ENCODE results near the gene KIF4A. TPM values are rescaled to one million over a fixed set of nuclear protein-coding genes. Genes with fewer than 3 reads are reported as not detected.
A peak's percentile ranks its signal among the peaks of the same experiment; 100 is the strongest.

Gene KIF4A
- total RNA-seq, 1 donor from 2014 or later, result 2.9 TPM

DNA sequence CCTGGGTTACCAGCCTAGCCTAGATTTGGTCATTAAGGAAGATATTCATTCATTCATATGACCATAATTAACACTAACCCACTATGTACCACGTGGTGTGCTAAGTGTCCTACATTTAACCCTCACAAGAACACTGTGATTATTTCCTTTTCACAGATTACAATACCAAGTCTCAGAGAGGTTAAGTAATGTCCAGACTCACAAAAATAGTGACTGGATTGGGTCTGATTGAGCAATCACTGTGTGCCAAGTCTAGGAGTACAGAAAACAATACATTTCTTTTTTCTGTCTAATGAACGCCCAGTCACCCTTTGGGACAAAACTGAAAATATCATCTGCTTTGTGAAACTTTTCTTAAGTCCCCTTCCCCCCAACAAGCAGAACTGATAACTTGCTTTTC lies 147.1 kb downstream of the KIF4A start:
- FAIRE-seq (no peak), DNase-seq (ENCODE audit: low spot score in 2 of 2) (no peak)

DNA sequence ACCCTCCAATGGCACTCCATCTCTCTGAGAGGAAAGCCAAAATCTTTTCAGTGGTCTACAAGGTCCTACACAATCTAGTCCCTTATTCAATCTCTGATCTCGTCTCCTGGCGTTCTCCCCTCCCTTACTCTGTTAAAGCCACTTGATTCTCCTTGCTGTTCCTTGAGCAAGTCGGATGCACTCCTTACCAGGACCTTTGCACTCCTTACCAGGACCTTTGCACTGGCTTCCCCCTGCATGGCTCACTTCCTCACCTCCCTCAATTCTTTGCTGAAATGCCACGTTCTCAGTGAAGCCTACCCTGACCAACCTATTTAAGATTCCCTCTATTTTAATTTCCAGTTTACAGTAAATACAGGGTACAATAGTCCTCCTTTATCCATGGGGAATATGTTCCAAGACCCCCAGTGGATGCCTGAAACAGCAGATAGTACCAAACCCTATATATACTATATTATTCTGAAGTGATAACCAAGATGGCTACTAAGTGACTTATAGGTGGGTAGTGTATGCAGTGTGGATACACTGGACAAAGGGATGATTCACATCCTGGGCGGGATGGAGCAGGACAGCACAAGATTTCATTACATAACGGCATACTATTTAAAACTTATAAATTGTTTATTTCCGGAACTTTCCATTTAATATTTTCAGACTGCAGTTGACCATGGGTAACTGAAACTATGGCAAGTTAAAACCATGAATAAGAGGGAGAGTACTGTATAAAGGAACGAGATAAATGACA lies 148.2 kb downstream of the KIF4A start:
- DNase-seq (ENCODE audit: low spot score in 2 of 2) (no peak), FAIRE-seq (no peak)

DNA sequence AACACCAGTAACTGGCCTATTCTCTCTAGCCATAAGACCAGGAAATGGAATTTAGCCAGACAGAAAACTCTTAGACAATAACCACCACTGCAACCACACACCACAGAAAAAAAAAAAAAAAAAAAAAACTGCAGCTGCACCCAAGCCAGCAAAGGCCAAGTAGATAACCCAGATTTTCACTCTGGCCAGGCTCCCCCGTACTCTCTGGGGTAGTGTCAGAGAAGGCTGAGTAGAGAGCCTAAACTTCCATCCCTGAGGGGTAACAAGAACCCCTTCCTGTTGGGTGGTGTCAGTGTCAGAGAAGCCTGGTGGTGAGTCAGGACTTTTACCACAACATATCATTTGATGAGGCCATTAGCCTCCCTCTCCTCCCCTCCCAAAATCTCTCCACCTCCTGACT lies 149.1 kb downstream of the KIF4A start:
- no peak for DNase-seq (ENCODE audit: low spot score in 2 of 2)
- FAIRE-seq, result no peak

DNA sequence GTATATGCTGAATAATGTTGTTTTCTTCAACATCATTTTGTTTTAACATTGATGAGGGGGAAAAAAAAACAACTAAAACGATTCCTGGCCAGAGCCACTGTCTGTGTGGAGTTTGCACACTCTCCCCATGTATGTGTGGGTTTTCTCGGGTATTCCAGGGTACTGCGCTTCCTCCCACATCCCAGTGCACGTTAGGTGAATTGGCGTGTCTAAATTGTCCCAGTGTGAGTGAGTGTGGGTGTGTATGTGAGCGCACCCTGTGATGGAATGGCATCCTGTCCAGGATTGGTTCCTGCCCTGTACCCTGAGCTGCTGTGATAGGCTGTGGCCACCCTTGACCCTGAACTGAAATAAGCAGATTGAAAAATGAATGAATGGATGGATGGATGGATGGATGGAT lies 152.3 kb downstream of the KIF4A start:
- FAIRE-seq (no peak), DNase-seq (ENCODE audit: low spot score in 2 of 2) (no peak)

DNA sequence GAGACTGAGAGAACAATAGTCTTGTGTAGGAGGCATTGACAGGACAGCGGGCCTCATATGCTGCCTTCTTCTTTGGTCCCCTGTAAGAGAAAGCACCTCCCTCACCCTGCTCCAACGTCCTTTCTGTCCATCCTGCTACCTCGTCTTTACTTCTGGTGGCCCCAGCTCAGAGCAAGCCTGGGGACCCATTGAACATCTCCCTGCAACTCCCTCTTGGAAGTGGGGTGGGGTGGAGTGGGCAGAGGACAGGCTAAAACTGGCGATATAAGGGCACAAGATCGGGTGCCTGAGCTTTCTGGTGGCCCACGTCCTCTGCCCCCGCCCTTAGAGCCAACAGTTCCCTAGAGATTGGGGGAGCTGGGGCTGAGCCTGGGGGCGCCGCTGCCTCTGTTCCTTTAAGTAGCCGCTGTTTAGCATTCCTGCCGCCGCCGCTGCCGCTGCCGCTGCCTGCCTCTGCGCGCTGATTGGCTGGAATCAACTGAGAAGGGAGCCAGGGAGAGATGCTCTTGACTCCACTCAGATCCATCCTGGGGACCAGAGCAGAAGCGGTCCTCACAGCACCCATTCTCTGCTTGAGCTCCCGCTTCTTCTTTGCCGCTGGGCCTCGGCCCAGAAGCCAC lies 154.5 kb downstream of the KIF4A start, which contains the start of gene DLG3:
DLG3 (plus strand) TSS at position 510 of the 620 bp plus-strand sequence. CDS start 367 bp downstream, outside the sequence.
- FAIRE-seq, result no peak

DNA sequence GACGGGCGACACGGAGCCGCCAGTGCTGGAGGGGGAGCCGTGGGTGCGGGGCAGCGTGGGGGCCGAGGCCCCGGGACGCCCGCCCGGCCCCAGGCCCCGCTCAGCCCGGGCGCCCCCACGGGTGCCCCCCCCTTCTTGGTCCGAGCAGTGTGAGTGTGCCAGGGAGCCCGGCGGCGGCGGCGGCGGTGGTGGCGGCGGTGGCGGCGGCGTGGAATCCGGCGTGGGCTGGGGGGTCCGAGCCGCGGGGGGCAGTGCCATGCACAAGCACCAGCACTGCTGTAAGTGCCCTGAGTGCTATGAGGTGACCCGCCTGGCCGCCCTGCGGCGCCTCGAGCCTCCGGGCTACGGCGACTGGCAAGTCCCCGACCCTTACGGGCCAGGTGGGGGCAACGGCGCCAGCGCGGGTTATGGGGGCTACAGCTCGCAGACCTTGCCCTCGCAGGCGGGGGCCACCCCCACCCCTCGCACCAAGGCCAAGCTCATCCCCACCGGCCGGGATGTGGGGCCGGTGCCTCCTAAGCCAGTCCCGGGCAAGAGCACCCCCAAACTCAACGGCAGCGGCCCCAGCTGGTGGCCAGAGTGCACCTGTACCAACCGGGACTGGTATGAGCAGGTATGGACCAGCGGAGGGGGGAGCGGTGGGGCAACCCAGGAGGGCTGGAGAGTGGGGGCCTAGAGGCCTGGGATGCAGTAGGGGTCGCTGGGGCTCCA lies 155.2 kb downstream of the KIF4A start:
- FAIRE-seq (no peak), DNase-seq (ENCODE audit: low spot score in 2 of 2) (no peak)

More for the DNA sequence above, 154.5 kb downstream of the KIF4A start, which contains the start of gene DLG3:
- no peak for DNase-seq (ENCODE audit: low spot score in 2 of 2)

DNA sequence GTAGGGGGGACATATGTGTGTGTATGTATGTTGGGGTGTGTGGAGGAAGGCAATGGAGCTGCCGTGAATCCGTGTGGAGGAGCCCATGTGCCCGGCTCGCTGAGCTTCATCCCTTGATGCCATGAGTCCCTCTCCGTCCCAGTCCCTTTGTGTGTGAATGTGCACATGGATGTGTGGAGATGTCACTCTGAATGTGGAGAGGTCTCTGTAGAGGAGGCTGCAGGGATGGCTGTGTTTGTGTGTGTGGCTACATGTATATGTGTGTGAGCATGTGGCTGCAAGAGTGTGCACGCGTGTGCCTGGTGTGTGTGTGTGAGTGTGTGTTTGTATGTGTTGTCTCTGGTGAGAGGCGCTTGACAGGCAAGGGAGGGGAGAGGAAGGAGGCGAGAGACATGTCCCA lies 156.0 kb downstream of the KIF4A start:
- DNase-seq (ENCODE audit: low spot score in 2 of 2) (no peak), FAIRE-seq (no peak)

DNA sequence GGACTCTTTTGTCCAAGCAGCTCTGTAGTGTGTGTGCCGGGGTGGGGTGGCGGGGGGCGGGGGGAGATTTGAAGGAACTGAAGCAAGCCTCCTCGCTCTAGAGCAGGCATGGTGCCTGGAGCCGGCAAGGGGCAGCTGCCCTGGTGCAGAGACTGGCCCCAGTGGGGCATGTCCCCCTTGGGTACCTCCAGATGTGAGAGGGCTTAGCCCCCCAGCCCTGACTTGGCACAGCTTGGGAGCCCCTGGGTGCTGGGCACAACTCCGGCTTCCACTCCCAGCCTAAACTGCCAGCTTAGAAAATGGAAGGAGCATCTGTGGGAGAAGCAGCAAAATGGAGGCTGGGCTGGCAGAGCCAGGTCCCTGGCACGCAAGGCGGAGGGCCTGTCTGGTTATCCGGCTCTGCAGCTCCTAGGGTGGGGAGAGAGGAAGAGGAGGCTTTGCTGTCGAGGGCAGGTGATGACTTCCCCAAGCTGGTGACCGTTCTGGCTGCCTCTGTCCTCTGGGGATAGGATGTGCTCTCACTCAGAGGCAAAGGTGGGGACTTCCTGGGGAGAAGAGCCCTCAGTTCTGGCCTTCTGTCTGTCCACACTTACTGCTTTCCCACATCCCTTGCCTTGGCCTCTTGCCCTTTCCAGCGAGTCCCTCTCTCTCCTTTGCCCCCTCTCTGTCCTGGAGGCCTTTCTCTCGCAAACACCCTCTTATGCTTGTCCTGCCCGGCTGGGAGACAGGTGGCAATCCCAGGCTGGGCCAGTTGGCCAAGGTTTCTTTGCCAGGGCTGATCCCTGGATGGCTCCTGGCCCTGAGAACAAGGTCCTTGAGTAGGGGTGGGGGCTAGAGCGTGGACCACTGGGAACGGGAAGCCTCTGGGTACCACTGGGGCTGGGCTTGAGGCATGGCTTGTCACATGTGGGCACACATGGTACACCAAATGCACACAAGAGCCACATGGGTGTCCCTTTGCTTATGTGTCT lies 156.8 kb downstream of the KIF4A start:
- no peak for FAIRE-seq
- DNase-seq (ENCODE audit: low spot score in 2 of 2), result no peak

DNA sequence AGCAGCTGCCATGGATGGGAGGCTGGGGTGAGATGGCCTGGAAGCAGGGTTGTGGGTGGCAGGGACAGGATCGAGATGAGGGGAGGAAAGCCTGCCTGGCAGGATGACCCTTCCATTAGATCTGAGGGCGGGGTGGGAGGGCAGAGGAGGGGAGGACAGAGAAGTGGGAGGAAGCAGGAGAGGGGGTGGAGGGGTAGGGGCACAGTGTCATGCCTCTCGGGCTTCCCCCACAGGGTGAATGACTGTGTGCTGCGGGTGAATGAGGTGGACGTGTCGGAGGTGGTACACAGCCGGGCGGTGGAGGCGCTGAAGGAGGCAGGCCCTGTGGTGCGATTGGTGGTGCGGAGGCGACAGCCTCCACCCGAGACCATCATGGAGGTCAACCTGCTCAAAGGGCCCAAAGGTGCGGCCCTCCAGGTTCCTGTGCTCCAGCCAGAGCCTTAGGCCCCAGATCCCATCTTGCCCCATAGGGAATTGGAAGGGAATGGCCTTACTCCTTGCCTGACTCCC lies 159.6 kb downstream of the KIF4A start:
- DNase-seq (ENCODE audit: low spot score in 2 of 2) (no peak), FAIRE-seq (no peak)

DNA sequence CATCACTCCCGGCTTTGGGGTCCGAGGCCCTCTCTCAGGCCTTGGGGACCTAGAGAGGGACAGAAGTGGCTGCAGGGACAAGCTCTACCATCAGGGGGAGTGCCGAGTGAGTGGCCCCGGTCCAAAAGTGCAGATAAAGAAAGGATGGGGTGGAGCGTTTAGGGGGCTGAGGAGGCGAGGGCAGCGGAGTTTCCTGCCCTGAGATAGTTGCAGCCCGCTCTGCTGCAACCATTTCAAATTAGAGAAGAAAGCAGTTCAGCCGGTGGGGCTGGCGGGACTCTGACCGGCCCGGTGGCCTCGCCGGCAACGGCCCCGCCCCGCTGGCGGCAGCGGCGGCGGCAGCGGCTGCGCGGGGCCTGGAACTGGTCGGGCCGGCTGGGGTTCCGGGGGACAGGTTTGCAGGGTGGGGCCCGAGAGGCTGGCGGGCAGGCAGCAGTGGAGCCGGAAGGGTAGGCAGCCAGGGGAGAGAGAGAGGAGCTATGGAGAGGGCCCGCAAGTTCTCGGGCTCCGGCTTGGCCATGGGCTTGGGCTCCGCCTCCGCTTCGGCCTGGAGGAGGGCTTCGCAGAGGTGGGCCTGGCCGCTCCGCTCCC lies 162.3 kb downstream of the KIF4A start:
- DNase-seq (ENCODE audit: low spot score in 2 of 2) (no peak), FAIRE-seq (no peak)

DNA sequence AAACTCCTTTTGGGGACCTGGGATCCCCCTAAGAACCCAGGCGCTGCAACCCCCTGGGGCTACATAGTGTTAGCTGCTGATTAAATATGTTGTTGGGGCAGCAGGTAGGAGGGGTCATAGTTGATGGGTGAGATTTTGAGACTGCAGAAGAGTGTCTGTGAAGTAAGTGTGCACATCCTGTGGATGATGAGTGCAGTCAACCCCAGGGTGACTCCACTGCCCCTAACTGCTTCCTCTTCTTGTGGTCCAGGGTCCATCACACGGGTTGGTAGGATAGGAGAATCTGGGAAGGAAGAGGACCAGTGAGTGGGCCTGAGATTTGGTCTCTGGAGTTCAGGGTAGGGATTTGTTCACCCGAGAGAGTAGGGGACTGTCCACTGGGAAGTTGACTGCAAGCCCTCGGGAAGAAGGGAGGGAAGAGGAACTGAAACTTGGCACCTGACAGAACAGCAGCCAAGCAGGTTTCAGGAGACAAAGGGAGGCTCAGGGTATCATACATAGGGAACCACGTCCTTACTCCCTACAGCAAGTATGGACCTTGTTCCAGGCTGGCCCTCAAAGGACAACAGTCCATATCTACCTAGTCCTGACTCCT lies 163.2 kb downstream of the KIF4A start:
- DNase-seq (ENCODE audit: low spot score in 2 of 2) (no peak), FAIRE-seq (no peak)

DNA sequence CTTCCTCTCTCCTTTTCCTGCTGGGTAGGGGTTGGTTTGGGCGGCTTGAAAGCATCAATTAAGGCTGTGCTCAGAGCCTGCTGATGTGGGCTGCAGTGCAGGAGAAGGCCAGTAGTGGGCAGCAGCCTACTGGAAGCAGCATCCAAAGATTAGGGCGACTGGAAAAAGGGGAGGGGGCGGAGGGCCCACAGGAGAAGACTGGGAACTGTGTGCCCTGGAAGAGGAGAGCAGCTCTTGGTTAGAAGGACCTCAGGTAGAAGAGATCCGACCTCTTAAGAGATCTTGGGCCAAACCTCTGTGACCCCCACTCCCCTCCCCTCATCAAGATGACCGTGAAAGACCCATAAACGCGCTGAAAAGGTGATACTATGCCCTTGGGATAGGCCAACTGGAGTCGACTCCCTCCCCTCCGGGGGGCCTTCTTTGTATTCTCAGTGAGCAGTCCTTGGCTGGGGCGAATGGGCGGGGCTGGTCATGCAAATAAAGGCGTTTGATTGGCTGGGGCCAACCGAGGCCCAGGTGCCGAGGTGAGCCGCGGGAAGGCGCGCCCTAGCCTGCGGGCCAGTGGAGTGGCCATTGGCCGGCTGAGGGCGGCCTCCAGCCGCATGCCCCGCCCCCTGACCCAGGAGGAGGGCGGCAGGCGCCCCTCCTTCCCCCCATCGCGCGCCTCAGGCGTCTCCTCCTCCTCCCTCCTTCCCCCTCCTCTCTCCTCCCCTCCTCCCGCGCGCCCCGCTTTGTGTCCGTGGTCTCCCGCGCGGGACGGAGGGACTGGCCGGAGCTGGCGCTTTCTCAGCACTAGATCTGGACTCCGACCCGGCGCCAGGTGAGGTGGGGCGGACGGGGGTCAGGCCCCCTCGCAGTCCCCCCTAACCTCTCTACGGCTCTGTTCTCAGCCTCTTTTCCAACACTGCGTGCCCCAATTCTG lies 164.8 kb downstream of the KIF4A start:
- FAIRE-seq (no peak), DNase-seq (ENCODE audit: low spot score in 2 of 2) (peak in 1 of 2 donors; percentile 58)

DNA sequence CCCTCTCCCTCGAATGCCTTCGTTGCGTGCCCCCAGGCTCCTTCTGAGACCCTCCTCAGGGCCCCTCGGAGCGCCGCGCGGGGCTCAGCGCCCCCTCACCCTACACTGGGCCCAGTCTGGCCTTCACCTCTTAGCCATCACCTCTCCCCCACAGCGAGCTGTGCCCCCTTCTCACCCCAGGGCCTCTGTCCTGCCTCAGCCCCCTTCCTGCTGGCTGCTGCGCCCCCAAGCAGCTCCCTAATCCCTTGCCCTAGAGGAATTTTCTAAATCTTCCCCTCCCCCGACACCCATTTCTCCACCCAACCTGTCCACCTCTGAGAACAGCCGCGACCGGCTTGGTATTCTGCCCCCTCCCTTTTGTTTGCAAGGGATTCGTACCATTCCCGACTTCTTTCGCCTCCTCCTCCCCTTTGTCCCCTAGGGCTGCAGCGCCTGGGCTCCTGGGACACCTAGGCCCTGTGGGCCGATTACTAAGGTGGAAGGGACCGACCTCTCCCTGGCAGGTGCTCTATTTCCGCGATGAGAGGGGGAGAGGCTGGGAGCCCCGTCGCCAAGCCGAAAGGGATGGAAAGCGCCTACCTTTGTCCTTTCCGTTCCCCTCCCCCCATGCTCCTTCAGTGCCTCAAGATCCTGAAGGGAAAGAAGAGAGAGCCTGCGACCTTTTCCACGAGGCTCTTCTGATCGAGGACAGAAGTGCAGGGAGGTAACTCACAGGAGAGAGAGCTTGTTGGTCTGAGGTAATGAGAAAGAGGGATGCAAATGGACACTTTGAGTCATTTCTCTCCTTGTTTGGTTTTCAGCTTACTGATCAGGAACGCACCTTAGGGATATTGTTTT lies 165.7 kb downstream of the KIF4A start:
- FAIRE-seq (no peak), DNase-seq (ENCODE audit: low spot score in 2 of 2) (no peak)

DNA sequence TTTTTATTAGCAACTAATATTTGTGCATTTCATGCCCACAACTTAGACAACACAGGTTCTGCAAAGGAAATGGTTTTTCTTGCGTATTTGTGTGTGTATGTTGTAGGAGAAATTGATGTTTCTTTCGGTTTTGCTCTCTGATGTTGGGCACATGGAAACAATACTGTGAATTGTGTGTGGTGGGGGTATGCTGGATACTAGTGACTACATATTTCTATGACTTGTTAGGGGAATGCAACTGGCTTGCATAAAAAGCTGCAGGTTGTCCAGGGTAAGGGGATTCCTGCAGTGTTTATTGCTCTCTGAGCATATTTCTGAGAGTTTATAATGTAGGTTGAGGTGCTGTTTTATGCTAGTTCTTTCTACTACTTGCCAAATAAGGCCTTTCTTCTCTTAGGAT lies 166.4 kb downstream of the KIF4A start:
- FAIRE-seq, result no peak
- no peak for DNase-seq (ENCODE audit: low spot score in 2 of 2)

DNA sequence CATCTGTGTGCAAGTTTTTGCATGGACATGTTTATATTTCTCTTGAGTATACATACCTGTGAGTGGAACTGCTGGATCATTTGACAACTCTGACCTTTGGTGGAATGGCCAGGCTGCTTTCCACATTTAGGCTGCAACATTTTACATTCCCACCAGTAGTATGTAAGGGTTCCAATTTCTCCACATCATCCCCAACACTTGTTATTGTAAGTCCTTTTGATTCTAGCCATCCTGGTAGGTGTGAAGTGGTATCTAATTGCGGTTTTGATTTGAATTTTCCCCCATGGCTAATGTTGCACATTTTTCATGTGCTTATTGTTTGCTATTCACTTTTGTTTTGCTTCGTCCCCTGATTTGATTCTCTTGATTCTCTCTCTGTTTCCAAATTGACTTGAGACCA lies 171.1 kb downstream of the KIF4A start:
- FAIRE-seq, result no peak

DNA sequence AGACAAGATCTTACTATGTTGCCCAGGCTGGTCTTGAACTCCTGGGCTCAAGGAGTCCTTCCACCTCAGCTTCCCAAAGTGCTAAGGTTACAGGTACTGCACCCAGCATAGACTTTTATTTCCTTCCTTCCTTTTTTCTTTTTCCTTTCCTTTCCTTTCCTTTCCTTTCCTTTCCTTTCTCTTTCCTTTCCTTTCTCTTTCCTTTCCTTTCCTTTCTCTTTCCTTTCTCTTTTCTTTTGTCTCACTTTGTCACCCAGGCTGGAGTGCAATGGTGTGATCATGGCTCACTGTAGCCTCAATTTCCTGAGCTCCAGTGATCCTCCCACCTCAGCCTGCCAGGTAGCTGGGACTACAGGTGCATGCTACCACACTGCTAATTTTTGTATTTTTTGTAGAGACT lies 174.1 kb downstream of the KIF4A start:
- FAIRE-seq (no peak), DNase-seq (ENCODE audit: low spot score in 2 of 2) (no peak)

More for the DNA sequence above, 171.1 kb downstream of the KIF4A start:
- DNase-seq (ENCODE audit: low spot score in 2 of 2), result no peak

DNA sequence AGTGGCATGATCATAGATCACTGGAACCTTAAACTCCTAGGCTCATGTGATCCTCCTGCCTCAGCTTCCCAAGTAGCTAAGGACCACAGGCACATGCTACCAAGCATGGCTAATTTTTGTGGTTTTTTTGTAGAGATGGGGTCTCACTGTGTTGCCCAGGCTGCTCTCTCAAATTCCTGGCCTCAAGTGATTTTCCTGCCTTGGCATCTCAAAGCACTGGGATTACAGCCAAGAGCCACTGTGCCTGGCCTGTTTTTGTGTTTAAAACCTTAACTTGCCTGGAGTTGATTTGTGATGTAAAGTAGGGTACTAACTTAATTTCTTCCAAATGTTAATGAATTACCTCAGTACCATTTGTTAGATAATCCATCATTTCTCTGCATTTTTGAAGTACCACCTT lies 177.1 kb downstream of the KIF4A start:
- FAIRE-seq (no peak), DNase-seq (ENCODE audit: low spot score in 2 of 2) (no peak)
